Activated T-helper 1 cell treated with Interleukin-2 at 50 U/mL for 16 hours (primary cell): Measurements from ENCODE around the gene LRRN3.

Experiments
- DNase-seq: peaks from one replicate; pipeline ENCODE4 v3.0.0-alpha.2; 2020; ENCODE audit warnings: low read depth

Gene LRRN3

GRCh38 chr7:111168182-111168581 is 77.3 kb downstream of the LRRN3 start:
- DNase-seq, result no peak

- no peak for DNase-seq
Measured at GRCh38 chr7:111172564-111173257, 81.8 kb downstream of the LRRN3 start.

- no peak for DNase-seq
Measured at GRCh38 chr7:111173528-111173927, 82.6 kb downstream of the LRRN3 start.

- DNase-seq, result no peak
Measured at GRCh38 chr7:111173990-111174389, 83.1 kb downstream of the LRRN3 start.

GRCh38 chr7:111174510-111174909 is 83.6 kb downstream of the LRRN3 start:
- DNase-seq, result no peak
